NCI-H510A treated with DMSO at 0.1 percent for 48 hours (cell line): ENCODE measurements around the gene HPSE2.
"Not testable (repeated sequence)": the region's sequence is repeated elsewhere in the genome, so short reads cannot be mapped to it uniquely, and the experiment has no call there.

ENCODE experiments used
- DNase-seq: peaks from one replicate; lab custom pipeline; 2025; lab: John Stamatoyannopoulos, UW

HPSE2 gene

GRCh38 chr10:99235658-99236626, at the start of gene HPSE2:
Gene HPSE2 (minus strand): TSS chr10:99235852.
- DNase-seq: no peak

- no peak for DNase-seq
These were observed 44.8 kb upstream of the HPSE2 start for GRCh38 chr10:99280472-99280871.

DNA sequence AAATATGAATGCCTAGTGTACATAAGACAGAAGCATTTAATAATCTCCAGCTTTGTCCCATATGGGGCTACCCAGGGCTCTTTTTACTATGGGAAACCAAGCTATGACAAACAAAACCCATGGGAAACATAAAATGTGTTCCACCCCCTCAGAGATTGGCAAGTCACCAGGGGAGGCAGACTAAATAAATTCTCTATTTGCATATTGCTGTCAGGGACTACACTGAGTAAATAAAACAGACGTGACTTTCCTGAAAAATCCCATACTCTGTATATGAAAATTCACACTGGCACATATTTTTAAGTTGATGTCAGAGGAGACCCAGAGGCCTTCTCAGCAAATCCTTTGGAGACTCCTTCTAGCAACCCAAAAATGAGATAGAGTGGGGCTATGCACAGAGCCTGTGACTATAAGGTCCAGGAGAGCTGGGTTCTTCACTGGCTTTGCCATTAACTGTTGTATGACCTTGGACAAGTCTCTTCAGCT, 44.0 kb upstream of the HPSE2 start:
- no peak for DNase-seq

DNA sequence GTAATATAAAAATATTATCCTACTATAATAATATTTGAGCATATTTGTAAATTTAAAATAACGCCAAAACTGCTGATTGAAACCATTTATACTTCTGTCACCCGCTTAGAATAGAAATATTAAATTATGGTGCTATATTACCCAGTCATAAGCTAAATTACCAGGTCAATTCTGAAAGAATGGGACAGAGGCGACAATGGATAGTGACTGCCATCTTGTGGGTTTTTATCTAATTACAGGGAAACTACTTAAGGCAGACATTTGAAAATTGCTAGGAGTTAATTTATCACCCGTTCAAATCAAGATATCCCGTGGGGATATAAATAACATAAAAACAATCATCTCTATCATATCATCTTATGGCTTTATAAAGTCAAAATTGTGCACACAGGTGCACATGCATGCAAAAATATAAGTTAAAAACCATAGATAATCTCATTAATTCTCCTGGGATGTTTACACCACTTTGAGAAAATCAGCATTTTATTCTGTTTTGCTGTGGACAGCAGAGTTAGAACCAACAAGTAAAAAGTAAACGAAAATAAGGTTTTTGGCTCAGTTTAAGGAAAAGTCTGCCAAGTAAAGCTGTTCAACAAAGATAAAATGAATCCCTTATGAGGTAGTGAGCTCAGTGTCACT, 41.3 kb upstream of the HPSE2 start:
- no peak for DNase-seq

GRCh38 chr10:99266383-99266782, 30.7 kb upstream of the HPSE2 start:
- no peak for DNase-seq

- no peak for DNase-seq
These were observed 13.2 kb upstream of the HPSE2 start for GRCh38 chr10:99248824-99249223.

GRCh38 chr10:99247893-99248292, 12.2 kb upstream of the HPSE2 start:
- not testable (repeated sequence) for DNase-seq

DNA sequence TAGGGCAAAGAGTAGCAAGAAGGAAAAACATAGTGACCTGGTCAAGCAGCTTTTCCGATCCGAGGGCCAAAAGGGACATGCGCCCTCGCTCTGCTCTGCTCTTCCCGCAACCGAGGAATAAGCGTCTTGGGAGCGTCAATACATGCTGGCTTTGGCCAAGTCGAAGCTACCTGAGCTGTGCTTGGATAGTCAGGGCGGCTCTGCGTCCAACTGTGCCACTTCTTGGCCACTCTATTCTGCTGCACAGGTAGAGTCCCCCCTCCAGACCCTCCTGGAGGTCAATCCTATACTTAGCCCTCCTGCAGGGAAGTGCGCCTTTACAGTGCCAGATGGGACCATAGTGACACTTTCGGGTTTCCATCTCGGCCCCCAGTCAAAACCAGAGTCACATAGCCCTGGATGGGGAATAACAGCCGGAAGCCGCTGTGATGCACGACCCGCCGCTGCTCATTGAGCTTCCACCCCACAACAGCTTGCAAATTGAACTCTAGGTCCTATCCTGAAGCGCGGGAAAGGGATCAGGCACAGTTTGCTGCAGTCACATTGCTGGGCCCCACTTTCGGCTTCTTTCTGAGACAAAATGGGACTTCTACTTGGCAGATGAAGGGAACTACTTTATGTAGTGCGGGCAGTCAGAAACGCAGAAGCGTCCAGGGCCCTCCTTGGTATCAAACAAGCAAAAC, 1.1 kb upstream of the HPSE2 start:
- no peak for DNase-seq

DNA sequence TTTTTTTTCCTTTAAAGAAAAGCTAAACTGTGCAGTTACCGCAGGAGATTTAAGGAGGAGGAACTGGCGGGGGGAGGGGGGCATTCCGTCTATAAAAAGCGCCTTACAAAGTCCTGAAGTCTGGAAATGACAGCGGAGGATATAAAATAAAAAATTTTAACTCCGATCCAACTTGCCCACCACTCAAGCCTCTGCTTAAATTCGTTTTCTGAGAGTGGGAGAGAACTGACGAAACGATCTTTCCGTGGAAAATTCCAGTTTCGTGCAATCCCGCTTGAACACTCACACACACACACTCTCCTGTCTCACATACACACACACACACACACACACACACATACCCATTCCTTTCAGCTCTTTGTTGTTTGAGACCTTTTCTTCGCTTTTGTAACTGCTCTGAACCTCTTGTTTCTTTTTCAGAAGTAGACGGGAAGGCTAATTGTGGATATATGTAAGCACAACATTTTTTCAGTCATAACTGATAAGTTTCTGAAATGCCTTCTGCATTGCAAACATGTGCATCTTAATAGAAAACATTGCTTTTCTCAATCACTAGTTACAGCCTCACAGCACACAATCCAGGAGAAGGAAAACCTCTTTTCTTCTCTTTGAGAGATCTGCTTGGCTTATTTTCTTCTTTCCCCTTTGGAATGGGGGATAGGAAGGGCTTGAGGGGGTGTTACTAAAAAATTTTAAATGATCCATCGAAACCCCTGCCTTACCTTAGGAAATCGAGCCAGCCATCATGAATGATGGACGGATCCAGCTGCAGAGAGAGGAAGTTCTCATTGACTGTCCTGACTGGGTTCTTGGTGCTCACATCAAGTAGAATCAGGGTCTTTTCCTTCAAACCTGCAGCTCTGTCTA, 628 bp downstream of the HPSE2 start:
- DNase-seq: no peak

GRCh38 chr10:99234041-99234790, 1.4 kb downstream of the HPSE2 start:
- peak; percentile 30 for DNase-seq

- DNase-seq: no peak
These were observed 2.0 kb downstream of the HPSE2 start for GRCh38 chr10:99233689-99234037.

- DNase-seq: no peak
These were observed 2.5 kb downstream of the HPSE2 start for GRCh38 chr10:99233000-99233688.

GRCh38 chr10:99232360-99232999, 3.2 kb downstream of the HPSE2 start:
- no peak for DNase-seq

DNA sequence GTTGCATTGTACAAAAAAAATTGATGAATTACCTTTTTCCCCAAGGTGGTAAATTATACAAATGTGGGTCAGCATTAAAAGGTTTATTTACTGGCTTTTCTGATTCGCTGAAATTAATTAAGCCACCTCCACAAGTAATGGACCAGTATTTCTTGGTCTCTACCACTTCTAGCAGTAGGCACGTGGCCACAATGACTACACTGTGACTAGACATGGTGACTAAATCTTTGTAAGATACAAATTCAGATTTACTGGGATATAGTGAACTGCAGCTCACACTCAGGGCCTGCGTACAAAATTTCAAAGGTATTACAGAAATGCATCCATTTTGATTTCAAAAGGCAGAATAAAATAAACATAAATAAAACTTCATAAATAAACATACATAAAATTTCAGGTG, 10.9 kb downstream of the HPSE2 start:
- DNase-seq: no peak

GRCh38 chr10:99207340-99207739, 28.3 kb downstream of the HPSE2 start:
- no peak for DNase-seq

GRCh38 chr10:99203310-99203709, 32.3 kb downstream of the HPSE2 start:
- DNase-seq: no peak

DNA sequence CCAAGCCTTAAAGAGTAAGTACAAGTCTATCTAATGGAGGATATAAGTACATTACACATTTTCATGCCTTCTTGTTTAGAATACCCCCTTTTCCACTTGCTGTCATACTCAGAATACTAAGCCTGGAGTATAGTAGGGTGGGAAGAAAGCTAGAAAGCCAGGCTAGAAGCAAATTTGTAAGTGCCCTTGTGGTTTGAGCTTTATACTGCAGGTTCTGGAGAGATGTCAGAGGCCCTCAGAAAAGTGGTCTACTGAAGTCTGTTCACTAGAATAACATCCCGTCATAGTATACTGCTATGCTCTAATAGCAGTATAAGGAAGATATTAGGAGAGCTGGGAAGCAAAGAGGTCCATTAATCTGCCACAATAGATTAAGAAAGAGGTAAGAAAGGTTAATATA, 62.7 kb downstream of the HPSE2 start:
- DNase-seq: no peak

DNA sequence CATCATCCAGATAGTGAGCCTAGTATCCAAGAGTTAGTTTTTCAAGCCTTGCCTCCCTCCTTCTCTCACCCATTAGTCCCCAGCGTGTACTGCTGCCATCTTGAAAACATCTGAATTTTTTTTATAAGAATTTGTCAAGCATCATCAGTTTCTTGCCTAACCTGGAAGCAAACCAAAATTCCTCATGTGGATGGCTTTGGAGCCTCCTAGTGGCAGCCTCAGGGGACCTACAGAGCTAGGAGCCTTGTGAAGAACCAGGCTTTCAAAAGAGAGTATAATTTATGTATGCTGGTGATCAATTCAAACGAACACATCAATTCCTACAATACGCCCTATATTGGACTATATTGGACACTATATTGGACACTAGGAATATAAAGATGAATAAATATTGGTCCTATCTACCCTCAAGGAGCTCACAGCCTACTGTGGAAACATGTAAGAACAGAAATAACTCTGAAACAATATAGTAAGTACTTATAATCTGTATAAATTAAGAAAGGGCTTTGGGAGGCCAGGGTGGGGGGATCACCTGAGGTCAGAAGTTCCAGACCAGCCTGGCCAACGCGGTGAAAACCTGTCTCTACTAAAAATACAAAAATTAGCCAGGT, 63.4 kb downstream of the HPSE2 start:
- DNase-seq: peak; percentile 13

GRCh38 chr10:99170116-99170675, 65.5 kb downstream of the HPSE2 start:
- no peak for DNase-seq
